ENCODE data around the gene ST7. TPM values are rescaled to one million over a fixed set of nuclear protein-coding genes. Genes with fewer than 3 reads are reported as not detected.
"Not testable (repeated sequence)": the region's sequence is repeated elsewhere in the genome, so short reads cannot be mapped to it uniquely, and the experiment has no call there.

Gene ST7
- polyA plus RNA-seq, 1 donor = 13.2 TPM

- no peak for DNase-seq
These were observed 57.3 kb downstream of the ST7 start for GRCh38 chr7:117010375-117011133.

- no peak for DNase-seq
These were observed 58.3 kb downstream of the ST7 start for GRCh38 chr7:117011419-117012260.

- DNase-seq = no peak
These were observed 59.0 kb downstream of the ST7 start for GRCh38 chr7:117012284-117012683.

- no peak for DNase-seq
These were observed 59.4 kb downstream of the ST7 start for GRCh38 chr7:117012696-117013095.

GRCh38 chr7:117014099-117014656 lies 60.9 kb downstream of the ST7 start:
- DNase-seq = no peak

- DNase-seq = no peak
These were observed 61.4 kb downstream of the ST7 start for GRCh38 chr7:117014673-117015133.

- no peak for DNase-seq
These were observed 62.2 kb downstream of the ST7 start for GRCh38 chr7:117015258-117016184.

- no peak for DNase-seq
These were observed 63.7 kb downstream of the ST7 start for GRCh38 chr7:117017017-117017451.

GRCh38 chr7:117017702-117018266 lies 64.5 kb downstream of the ST7 start:
- no peak for DNase-seq

- DNase-seq = no peak
These were observed 65.4 kb downstream of the ST7 start for GRCh38 chr7:117018713-117019112.

GRCh38 chr7:117019287-117019686 lies 66.0 kb downstream of the ST7 start:
- no peak for DNase-seq

- DNase-seq = peak; percentile 91
These were observed 66.7 kb downstream of the ST7 start for GRCh38 chr7:117019786-117020590.

GRCh38 chr7:117020591-117020973 lies 67.3 kb downstream of the ST7 start:
- no peak for DNase-seq

- DNase-seq = no peak
These were observed 68.1 kb downstream of the ST7 start for GRCh38 chr7:117021366-117021765.

GRCh38 chr7:117021986-117022385 lies 68.7 kb downstream of the ST7 start:
- no peak for DNase-seq

GRCh38 chr7:117023325-117023854 lies 70.1 kb downstream of the ST7 start:
- no peak for DNase-seq

- DNase-seq = no peak
These were observed 71.5 kb downstream of the ST7 start for GRCh38 chr7:117024811-117025210.

- no peak for DNase-seq
These were observed 72.6 kb downstream of the ST7 start for GRCh38 chr7:117025891-117026290.

GRCh38 chr7:117030346-117030745 lies 77.0 kb downstream of the ST7 start:
- DNase-seq = not testable (repeated sequence)

GRCh38 chr7:117030793-117031192 lies 77.5 kb downstream of the ST7 start:
- DNase-seq = not testable (repeated sequence)

GRCh38 chr7:117032810-117033209 lies 79.5 kb downstream of the ST7 start:
- no peak for DNase-seq

Measured in hindlimb muscle (tissue), 1 donor.